Activated B cell treated with CpG ODN at 0.5 μM for 24 hours (primary cell): Measurements from ENCODE around the gene AGBL4. TPM values are rescaled to one million over a fixed set of nuclear protein-coding genes. Genes with fewer than 3 reads are reported as not detected.

Experiments used
- ATAC-seq: fragments of 200-7000 bp; cut with Tn5 transposase; one replicate; pipeline ENCODE4 v1.10.0; 2021; ENCODE audit warnings: low read depth, mild to moderate bottlenecking, moderate library complexity
- CTCF ChIA-PET: fragments of 350-600 bp; sonication (Branson Sonifier 250); formaldehyde crosslinking; loops from one replicate; lab custom pipeline; 2021; ENCODE audit warnings: antibody characterized with exemption; lab: Charles Lee
- POLR2A ChIA-PET: fragments of 350-600 bp; sonication (Branson Sonifier 250); formaldehyde crosslinking; loops from one replicate; lab custom pipeline; 2021; ENCODE audit warnings: antibody characterized with exemption; lab: Charles Lee
- DNase-seq: peaks from one replicate; pipeline ENCODE4 v3.0.0; 2022
- H3K27ac Mint-ChIP-seq: one replicate; pipeline ENCODE4 v1.8.0; 2020; ENCODE audit warnings: mixed read lengths
- H3K27me3 Mint-ChIP-seq: one replicate; pipeline ENCODE4 v1.8.0; 2021; ENCODE audit warnings: mixed read lengths
- H3K36me3 Mint-ChIP-seq: one replicate; pipeline ENCODE4 v1.8.0; 2021; ENCODE audit warnings: low read depth, mixed read lengths
- H3K4me1 Mint-ChIP-seq: one replicate; pipeline ENCODE4 v1.8.0; 2021; ENCODE audit warnings: mixed read lengths
- H3K4me3 Mint-ChIP-seq: one replicate; pipeline ENCODE4 v1.8.0; 2020; ENCODE audit warnings: mild to moderate bottlenecking, mixed read lengths
- H3K9me3 Mint-ChIP-seq: one replicate; pipeline ENCODE4 v1.8.0; 2020; ENCODE audit warnings: mixed read lengths
- intact Hi-C: fragments of 100-400 bp; cut with micrococcal nuclease; formaldehyde crosslinking; loops from one replicate; pipeline ENCODE4 v1.15.1; 2024
- total RNA-seq: library from RNA; stranded (reverse); gene quantifications from 2 replicates; pipeline ENCODE4 v1.2.3, GENCODE V29; 2022
- TF ChIP-seq, protein P1 (sequence below): fragments of 200-600 bp; IDR thresholded peaks from one replicate; pipeline ENCODE4 v1.8.0; 2022; ENCODE audit warnings: antibody characterized with exemption, mild to moderate bottlenecking

The AGBL4 gene
- total RNA-seq, 1 donor from 2014 or later, result 0.24 TPM

DNA sequence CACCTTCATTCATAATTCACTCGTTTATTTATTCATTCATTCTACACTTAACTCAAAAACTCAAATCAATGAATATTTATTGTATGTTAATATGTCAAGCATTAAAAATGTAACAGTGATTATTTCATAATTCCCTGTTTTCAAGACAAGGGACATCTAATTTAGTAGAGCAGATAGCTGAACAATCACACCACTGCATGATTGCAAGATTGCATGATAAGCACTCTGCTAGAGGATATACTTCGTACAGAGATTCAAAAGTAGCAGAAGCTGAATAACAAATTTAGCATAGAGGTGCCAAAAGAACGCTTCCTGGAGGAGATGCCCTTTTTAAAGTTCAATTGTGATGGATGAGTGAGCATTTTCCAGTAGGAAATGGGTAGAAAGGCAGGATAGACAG lies 1056.4 kb downstream of the AGBL4 start:
- no peak overlapping the region for H3K27ac Mint-ChIP-seq

DNA sequence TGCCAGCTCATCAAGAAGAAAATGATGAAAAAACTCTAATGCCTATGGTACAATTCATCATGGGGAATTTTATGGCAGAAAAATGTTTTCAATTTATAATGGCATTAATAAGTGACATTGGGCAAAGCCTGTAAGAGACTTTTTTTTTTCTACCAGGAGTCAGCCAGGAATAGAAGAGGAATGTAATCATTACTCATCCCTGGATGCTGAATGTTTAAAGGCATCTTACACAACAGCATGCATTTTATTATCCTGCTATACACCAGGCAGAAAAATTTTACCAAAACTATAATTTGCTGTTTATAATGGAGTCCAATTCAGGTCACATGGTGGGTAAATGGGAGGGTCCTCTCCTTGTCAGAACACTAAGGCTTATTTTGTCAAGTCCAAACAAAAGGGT lies 1057.2 kb downstream of the AGBL4 start:
- no peak overlapping the region for H3K27ac Mint-ChIP-seq
- ChIA-PET CTCF (no interaction called here), POLR2A (no interaction called here)
- H3K36me3 Mint-ChIP-seq, result no peaks in the 10 kb centered on the region
- H3K4me3 Mint-ChIP-seq, result no peak overlapping the region
- TF ChIP-seq, protein P1, sequence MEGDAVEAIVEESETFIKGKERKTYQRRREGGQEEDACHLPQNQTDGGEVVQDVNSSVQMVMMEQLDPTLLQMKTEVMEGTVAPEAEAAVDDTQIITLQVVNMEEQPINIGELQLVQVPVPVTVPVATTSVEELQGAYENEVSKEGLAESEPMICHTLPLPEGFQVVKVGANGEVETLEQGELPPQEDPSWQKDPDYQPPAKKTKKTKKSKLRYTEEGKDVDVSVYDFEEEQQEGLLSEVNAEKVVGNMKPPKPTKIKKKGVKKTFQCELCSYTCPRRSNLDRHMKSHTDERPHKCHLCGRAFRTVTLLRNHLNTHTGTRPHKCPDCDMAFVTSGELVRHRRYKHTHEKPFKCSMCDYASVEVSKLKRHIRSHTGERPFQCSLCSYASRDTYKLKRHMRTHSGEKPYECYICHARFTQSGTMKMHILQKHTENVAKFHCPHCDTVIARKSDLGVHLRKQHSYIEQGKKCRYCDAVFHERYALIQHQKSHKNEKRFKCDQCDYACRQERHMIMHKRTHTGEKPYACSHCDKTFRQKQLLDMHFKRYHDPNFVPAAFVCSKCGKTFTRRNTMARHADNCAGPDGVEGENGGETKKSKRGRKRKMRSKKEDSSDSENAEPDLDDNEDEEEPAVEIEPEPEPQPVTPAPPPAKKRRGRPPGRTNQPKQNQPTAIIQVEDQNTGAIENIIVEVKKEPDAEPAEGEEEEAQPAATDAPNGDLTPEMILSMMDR, result no peak
- H3K4me1 Mint-ChIP-seq, result no peaks in the 10 kb centered on the region
- ATAC-seq (no peak), DNase-seq (no peak)
- H3K27me3 Mint-ChIP-seq, result peaks cover 15% of the 10 kb centered on the region
- no peaks in the 10 kb centered on the region for H3K9me3 Mint-ChIP-seq
- intact Hi-C loops, result no loop called here

More for the DNA sequence above, 1056.4 kb downstream of the AGBL4 start:
- H3K36me3 Mint-ChIP-seq, result no peaks in the 10 kb centered on the region
- H3K4me1 Mint-ChIP-seq, result no peaks in the 10 kb centered on the region
- POLR2A ChIA-PET, result no interaction called here
- no peak for ATAC-seq
- DNase-seq, result no peak
- H3K4me3 Mint-ChIP-seq, result no peak overlapping the region
- H3K27me3 Mint-ChIP-seq, result peaks cover 15% of the 10 kb centered on the region
- CTCF ChIA-PET, result no interaction called here
- TF ChIP-seq, protein P1, result no peak
- intact Hi-C loops, result no loop called here
- no peaks in the 10 kb centered on the region for H3K9me3 Mint-ChIP-seq

GRCh38 chr1:48960320-48960719 lies 1063.4 kb downstream of the AGBL4 start:
- intact Hi-C loops, result no loop called here
- Mint-ChIP-seq H3K4me3 (no peak overlapping the region), H3K4me1 (no peaks in the 10 kb centered on the region), H3K36me3 (no peaks in the 10 kb centered on the region), H3K27ac (no peak overlapping the region), H3K27me3 (peaks cover 10% of the 10 kb centered on the region), H3K9me3 (no peaks in the 10 kb centered on the region)
- TF ChIP-seq, protein P1, result no peak
- no peak for ATAC-seq
- POLR2A ChIA-PET, result no interaction called here
- DNase-seq, result no peak
- CTCF ChIA-PET, result no interaction called here

DNA sequence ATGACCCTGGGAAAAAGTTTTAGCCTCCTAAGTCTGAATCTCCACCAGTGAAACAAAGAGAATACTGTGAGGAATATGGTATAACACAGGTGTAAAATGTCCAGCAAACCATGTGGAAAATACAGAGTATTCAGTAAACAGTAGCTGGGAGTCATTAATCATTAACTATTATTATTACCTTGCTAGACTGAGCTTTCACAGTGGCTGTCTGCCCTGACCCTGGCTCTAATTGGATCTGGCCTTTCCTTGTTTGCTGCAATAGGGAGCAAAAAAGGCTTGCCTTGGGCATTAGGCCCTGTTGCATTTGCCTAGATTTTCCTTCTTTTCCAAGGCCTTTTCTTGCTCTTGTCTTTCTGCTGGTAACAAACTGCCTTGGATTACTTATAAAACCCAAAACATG lies 1068.0 kb downstream of the AGBL4 start:
- POLR2A ChIA-PET, result no interaction called here
- peaks cover 10% of the 10 kb centered on the region for H3K27me3 Mint-ChIP-seq
- intact Hi-C loops, result no loop called here
- ATAC-seq (no peak), DNase-seq (no peak)
- H3K4me3 Mint-ChIP-seq, result no peak overlapping the region
- no peaks in the 10 kb centered on the region for H3K36me3 Mint-ChIP-seq
- no peaks in the 10 kb centered on the region for H3K9me3 Mint-ChIP-seq
- CTCF ChIA-PET, result no interaction called here
- H3K4me1 Mint-ChIP-seq, result no peaks in the 10 kb centered on the region
- no peak overlapping the region for H3K27ac Mint-ChIP-seq
- TF ChIP-seq, protein P1, result no peak

- Mint-ChIP-seq H3K27me3 (peaks cover 16% of the 10 kb centered on the region), H3K9me3 (no peaks in the 10 kb centered on the region), H3K27ac (no peak overlapping the region), H3K4me1 (no peaks in the 10 kb centered on the region), H3K4me3 (no peak overlapping the region), H3K36me3 (no peaks in the 10 kb centered on the region)
- TF ChIP-seq, protein P1, result no peak
- ChIA-PET POLR2A (no interaction called here), CTCF (interaction anchor here (0.9 kb wide), 1 partner anchor 11 kb away, joined by 3 read pairs; no protein-coding TSS in a partner anchor)
- intact Hi-C loops, result no loop called here
- ATAC-seq (no peak), DNase-seq (no peak)
Measured at GRCh38 chr1:48953617-48954016, 1070.1 kb downstream of the AGBL4 start.
